ENCODE results near the gene TMPRSS15. TPM values are rescaled to one million over a fixed set of nuclear protein-coding genes. Genes with fewer than 3 reads are reported as not detected.

Gene TMPRSS15
- total RNA-seq: not detected in 2 replicates
- long read RNA-seq: 0 reads

DNA sequence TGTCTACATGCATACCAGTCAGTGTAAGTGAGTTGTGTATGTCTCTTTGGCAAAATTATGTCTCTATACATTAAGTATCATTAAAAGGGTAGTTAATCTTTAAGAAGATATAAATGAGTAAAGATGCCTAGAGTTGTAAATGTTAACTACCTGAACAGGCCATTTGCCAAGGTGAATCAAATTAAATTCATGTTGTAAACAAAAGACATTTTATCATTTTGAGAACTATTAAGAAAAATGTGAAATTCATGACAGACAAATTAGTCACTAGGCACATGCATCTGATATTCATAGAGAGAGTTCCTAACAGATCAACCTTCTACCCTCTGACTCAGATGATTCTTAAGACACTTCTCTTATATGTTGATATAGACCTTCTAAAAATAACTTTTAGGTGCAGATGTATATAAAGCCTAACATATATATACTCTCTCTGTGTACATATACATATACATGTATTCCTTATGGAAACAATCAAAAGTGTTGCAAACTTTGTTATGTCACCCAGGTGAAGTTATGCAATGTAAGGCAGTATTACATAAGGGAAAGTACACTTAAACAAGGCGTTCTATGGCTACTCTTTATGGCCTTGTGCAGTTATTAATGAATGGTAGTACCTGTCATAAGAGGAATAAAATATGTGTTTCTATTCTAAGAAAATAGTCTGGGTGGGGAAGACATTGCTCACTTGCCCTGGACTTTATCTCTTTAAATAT is at the start of gene TMPRSS15:
TSS of gene TMPRSS15 (minus strand) at position 51 of the 716 bp plus-strand sequence. CDS start 163 bp downstream, outside the sequence.
- Mint-ChIP-seq H3K9me3 (peaks cover 12% of the 10 kb centered on the region), H3K4me3 (no peak within 1 kb of the TSS)
- TF ChIP-seq, protein P1, sequence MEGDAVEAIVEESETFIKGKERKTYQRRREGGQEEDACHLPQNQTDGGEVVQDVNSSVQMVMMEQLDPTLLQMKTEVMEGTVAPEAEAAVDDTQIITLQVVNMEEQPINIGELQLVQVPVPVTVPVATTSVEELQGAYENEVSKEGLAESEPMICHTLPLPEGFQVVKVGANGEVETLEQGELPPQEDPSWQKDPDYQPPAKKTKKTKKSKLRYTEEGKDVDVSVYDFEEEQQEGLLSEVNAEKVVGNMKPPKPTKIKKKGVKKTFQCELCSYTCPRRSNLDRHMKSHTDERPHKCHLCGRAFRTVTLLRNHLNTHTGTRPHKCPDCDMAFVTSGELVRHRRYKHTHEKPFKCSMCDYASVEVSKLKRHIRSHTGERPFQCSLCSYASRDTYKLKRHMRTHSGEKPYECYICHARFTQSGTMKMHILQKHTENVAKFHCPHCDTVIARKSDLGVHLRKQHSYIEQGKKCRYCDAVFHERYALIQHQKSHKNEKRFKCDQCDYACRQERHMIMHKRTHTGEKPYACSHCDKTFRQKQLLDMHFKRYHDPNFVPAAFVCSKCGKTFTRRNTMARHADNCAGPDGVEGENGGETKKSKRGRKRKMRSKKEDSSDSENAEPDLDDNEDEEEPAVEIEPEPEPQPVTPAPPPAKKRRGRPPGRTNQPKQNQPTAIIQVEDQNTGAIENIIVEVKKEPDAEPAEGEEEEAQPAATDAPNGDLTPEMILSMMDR (conservative IDR thresholded peaks at IDR 0.05): no peak

GRCh38 chr21:18451670-18452069 is 48.1 kb upstream of the TMPRSS15 start:
- no peak for DNase-seq (ENCODE audit: low read depth, low spot score)
- Mint-ChIP-seq H3K36me3 (ENCODE audit: low read depth) (no peaks in the 10 kb centered on the region), H3K27ac (ENCODE audit: unreplicated experiment) (no peak overlapping the region), H3K27me3 (ENCODE audit: low read depth) (no peaks in the 10 kb centered on the region), H3K4me1 (no peaks in the 10 kb centered on the region), H3K4me3 (no peak overlapping the region), H3K9me3 (peaks cover 1% of the 10 kb centered on the region)
- TF ChIP-seq, protein P1 (conservative IDR thresholded peaks at IDR 0.05): no peak

More for the DNA sequence above, at the start of gene TMPRSS15:
- Mint-ChIP-seq H3K27me3 (ENCODE audit: low read depth) (no peaks in the 10 kb centered on the region), H3K4me1 (peaks cover 5% of the 10 kb centered on the region), H3K36me3 (ENCODE audit: low read depth) (no peaks in the 10 kb centered on the region), H3K27ac (ENCODE audit: unreplicated experiment) (no peak within 1 kb of the TSS)
- no peak for DNase-seq (ENCODE audit: low read depth, low spot score)

DNA sequence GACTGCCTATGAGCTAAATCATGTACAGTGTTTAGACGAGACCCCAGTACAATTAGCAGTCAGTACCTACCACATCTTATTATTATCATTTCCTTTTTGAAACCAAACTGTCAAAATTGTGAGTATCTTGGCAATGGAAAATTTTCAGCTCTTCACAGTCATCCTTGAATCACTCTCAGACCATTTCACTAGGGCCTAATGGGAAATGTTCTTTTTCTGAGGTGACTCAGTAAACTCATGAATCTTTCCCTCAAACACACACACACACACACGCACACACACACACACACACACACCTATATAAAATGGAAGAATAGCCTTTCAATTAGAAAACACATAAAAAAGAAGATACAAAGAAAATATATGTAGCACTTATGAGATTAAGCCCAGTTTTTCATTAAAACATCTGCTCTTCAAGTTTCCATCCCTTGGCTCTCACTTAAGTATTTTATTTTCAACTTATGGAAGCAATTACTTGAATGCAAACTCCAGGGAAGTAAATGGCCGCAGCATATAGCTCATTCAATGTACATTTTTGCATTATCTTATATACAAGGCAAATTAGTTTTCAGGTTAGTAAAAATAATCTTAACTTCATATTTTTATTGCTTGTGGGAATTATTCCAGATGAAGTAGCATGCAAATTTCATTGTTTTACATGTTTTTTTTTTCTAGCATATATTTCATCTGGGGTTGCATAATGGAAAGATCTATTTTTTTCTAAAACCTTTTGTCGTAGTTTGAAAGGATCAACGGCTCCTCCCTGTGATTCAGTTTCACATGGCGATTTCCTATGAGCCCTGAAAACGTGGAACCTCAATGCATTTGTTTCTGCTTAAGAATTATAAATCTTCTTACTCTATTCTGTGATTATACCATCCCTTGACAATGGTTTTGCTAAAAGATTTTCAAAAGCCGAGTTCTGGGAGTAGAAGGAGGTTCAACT is 46.3 kb upstream of the TMPRSS15 start:
- Mint-ChIP-seq H3K4me1 (no peaks in the 10 kb centered on the region), H3K9me3 (peaks cover 6% of the 10 kb centered on the region), H3K36me3 (ENCODE audit: low read depth) (no peaks in the 10 kb centered on the region), H3K27ac (ENCODE audit: unreplicated experiment) (no peak overlapping the region), H3K4me3 (no peak overlapping the region), H3K27me3 (ENCODE audit: low read depth) (no peaks in the 10 kb centered on the region)
- TF ChIP-seq, protein P1 (conservative IDR thresholded peaks at IDR 0.05): no peak
- DNase-seq (ENCODE audit: low read depth, low spot score): no peak

GRCh38 chr21:18443701-18444100 is 40.1 kb upstream of the TMPRSS15 start:
- Mint-ChIP-seq H3K4me1 (no peaks in the 10 kb centered on the region), H3K36me3 (ENCODE audit: low read depth) (no peaks in the 10 kb centered on the region), H3K9me3 (peaks cover 9% of the 10 kb centered on the region), H3K27me3 (ENCODE audit: low read depth) (no peaks in the 10 kb centered on the region), H3K27ac (ENCODE audit: unreplicated experiment) (no peak overlapping the region), H3K4me3 (no peak overlapping the region)
- DNase-seq (ENCODE audit: low read depth, low spot score): no peak
- TF ChIP-seq, protein P1 (conservative IDR thresholded peaks at IDR 0.05): no peak

DNA sequence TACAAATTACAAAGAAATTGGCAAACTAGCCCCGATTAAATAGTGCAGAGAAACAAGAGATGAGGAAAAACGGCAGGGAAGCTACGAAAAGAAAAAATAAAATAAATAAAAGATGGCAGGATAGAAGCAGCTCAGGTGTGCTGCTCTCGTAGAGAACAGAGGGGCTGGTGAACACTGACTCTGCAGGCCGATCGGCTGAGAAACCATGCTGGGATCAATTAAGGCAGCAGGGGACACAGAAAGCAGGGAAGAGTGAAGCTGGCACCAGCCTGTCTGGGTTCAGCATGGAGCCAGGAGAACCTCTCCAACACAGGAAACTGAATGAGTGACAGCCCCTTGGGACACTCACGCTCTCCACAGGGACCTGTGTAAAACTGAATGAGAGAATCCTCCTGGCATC is 39.5 kb upstream of the TMPRSS15 start:
- Mint-ChIP-seq H3K27me3 (ENCODE audit: low read depth) (no peaks in the 10 kb centered on the region), H3K27ac (ENCODE audit: unreplicated experiment) (no peak overlapping the region), H3K4me3 (no peak overlapping the region), H3K4me1 (no peaks in the 10 kb centered on the region), H3K9me3 (peaks cover 9% of the 10 kb centered on the region), H3K36me3 (ENCODE audit: low read depth) (no peaks in the 10 kb centered on the region)
- TF ChIP-seq, protein P1 (conservative IDR thresholded peaks at IDR 0.05): no peak
- no peak for DNase-seq (ENCODE audit: low read depth, low spot score)

All from neural crest cell (in vitro differentiated cells).